Astrocyte (in vitro differentiated cells and primary cell): ENCODE measurements around the gene TMF1. TPM values are rescaled to one million over a fixed set of nuclear protein-coding genes. Genes with fewer than 3 reads are reported as not detected.

Experiments used
- DNase-seq: peaks from one replicate; pipeline ENCODE4 v3.0.0-alpha.2; 2010; ENCODE audit warnings: low read depth
- FAIRE-seq: peaks from 2 replicates; lab custom pipeline; 2011; peaks lifted over from hg19 to GRCh38; lab: Jason Lieb, UNC
- H2AFZ ChIP-seq: 2 replicates; pipeline ENCODE4 v1.6.0; 2012; ENCODE audit warnings: low read depth, low read length, inconsistent platforms
- H3K27ac ChIP-seq: 2 replicates; pipeline ENCODE4 v1.5.1; 2011; ENCODE audit warnings: low read depth, low read length, inconsistent platforms
- H3K27me3 ChIP-seq: 2 replicates; pipeline ENCODE4 v1.6.0; 2011; ENCODE audit warnings: low read length, inconsistent platforms; ENCODE audit not compliant: insufficient read depth
- H3K36me3 ChIP-seq: 2 replicates; pipeline ENCODE4 v1.5.1; 2011; ENCODE audit warnings: low read length, inconsistent platforms; ENCODE audit not compliant: insufficient read depth
- H3K4me1 ChIP-seq: 2 replicates; pipeline ENCODE4 v1.5.1; 2011; ENCODE audit warnings: low read length, inconsistent platforms; ENCODE audit not compliant: insufficient read depth
- H3K4me2 ChIP-seq: 2 replicates; pipeline ENCODE4 v1.6.0; 2012; ENCODE audit warnings: low read length, inconsistent platforms
- H3K4me3 ChIP-seq: 2 replicates; pipeline ENCODE4 v1.5.1; 2011; ENCODE audit warnings: low read depth, mild to moderate bottlenecking, low read length, inconsistent platforms; ENCODE audit not compliant: insufficient read depth
- H3K79me2 ChIP-seq: 2 replicates; pipeline ENCODE4 v1.6.0; 2012; ENCODE audit warnings: mild to moderate bottlenecking, low read length, inconsistent platforms; ENCODE audit not compliant: insufficient read depth
- H3K9ac ChIP-seq: 2 replicates; pipeline ENCODE4 v1.6.0; 2012; ENCODE audit warnings: mild to moderate bottlenecking, low read length, inconsistent platforms
- H3K9me3 ChIP-seq: 2 replicates; pipeline ENCODE4 v1.5.1; 2012; ENCODE audit warnings: low read depth, mild to moderate bottlenecking, low read length, inconsistent platforms; ENCODE audit not compliant: insufficient read depth
- H4K20me1 ChIP-seq: 2 replicates; pipeline ENCODE4 v1.6.0; 2012; ENCODE audit warnings: low read length, inconsistent platforms; ENCODE audit not compliant: insufficient read depth
- H3K27ac Mint-ChIP-seq: one replicate; pipeline ENCODE4 v1.8.0; 2021; ENCODE audit warnings: mild to moderate bottlenecking, mixed read lengths; ENCODE audit not compliant: unreplicated experiment
- H3K27me3 Mint-ChIP-seq: one replicate; pipeline ENCODE4 v1.8.0; 2021; ENCODE audit warnings: low read depth, mixed read lengths; ENCODE audit not compliant: unreplicated experiment
- H3K36me3 Mint-ChIP-seq: one replicate; pipeline ENCODE4 v1.8.0; 2021; ENCODE audit warnings: low read depth, mixed read lengths; ENCODE audit not compliant: unreplicated experiment
- H3K4me1 Mint-ChIP-seq: one replicate; pipeline ENCODE4 v1.8.0; 2021; ENCODE audit warnings: low read depth, mixed read lengths; ENCODE audit not compliant: unreplicated experiment
- H3K4me3 Mint-ChIP-seq: one replicate; pipeline ENCODE4 v1.8.0; 2021; ENCODE audit warnings: mild to moderate bottlenecking, moderate library complexity, mixed read lengths; ENCODE audit not compliant: unreplicated experiment
- H3K9me3 Mint-ChIP-seq: one replicate; pipeline ENCODE4 v1.8.0; 2021; ENCODE audit warnings: mild to moderate bottlenecking, mixed read lengths; ENCODE audit not compliant: unreplicated experiment
- EZH2 ChIP-seq: IDR thresholded peaks from 2 replicates; pipeline ENCODE4 v1.6.1; 2012; ENCODE audit warnings: mild to moderate bottlenecking, low read length, inconsistent platforms; ENCODE audit not compliant: insufficient read depth
- total RNA-seq: library from RNA; stranded (reverse); gene quantifications from 2 replicates; pipeline ENCODE4 v1.2.1, GENCODE V29; 2021
- TF ChIP-seq, protein P1 (sequence below): IDR thresholded peaks from 2 replicates; pipeline ENCODE4 v1.5.1; 2011; ENCODE audit warnings: low read depth, mild to moderate bottlenecking, inconsistent platforms, low read length, moderate library complexity; ENCODE audit not compliant: insufficient read depth

The TMF1 gene
- total RNA-seq, 1 donor from 2014 or later = 46.8 TPM

DNA sequence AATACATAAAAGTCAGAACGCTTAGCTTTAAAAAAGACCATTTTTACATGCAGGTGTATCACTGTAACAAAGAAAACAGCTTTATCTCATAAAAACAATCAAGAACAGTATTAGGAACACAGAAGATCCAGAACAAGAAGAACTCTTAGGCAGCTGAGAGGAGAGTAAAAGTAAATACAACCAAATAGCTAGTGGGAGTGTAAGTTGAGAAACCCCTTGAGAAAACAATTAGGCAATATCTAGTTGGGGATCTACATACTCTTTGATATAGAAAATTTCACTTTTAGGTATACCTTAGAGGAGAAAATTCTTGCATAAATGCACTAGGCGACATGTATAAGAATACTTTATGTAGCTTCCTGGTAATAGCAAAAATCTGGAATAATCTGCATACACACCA, 7.5 kb downstream of the TMF1 start:
- Histone ChIP-seq H3K4me2 (no peak overlapping the region), H3K9ac (no peak overlapping the region), H3K27me3 (no peaks in the 10 kb centered on the region), H3K4me1 (no peaks in the 10 kb centered on the region), H2AFZ (no peak overlapping the region), H3K27ac (no peak overlapping the region), H3K79me2 (peaks cover 51% of the 10 kb centered on the region), H4K20me1 (peaks cover 44% of the 10 kb centered on the region), H3K9me3 (no peaks in the 10 kb centered on the region), H3K4me3 (no peak overlapping the region), H3K36me3 (peaks cover 54% of the 10 kb centered on the region)
- FAIRE-seq (no peak), DNase-seq (no peak)
- H3K4me1 Mint-ChIP-seq = peaks cover 10% of the 10 kb centered on the region
- no peaks in the 10 kb centered on the region for H3K9me3 Mint-ChIP-seq
- no peak for TF ChIP-seq EZH2
- TF ChIP-seq, protein P1, sequence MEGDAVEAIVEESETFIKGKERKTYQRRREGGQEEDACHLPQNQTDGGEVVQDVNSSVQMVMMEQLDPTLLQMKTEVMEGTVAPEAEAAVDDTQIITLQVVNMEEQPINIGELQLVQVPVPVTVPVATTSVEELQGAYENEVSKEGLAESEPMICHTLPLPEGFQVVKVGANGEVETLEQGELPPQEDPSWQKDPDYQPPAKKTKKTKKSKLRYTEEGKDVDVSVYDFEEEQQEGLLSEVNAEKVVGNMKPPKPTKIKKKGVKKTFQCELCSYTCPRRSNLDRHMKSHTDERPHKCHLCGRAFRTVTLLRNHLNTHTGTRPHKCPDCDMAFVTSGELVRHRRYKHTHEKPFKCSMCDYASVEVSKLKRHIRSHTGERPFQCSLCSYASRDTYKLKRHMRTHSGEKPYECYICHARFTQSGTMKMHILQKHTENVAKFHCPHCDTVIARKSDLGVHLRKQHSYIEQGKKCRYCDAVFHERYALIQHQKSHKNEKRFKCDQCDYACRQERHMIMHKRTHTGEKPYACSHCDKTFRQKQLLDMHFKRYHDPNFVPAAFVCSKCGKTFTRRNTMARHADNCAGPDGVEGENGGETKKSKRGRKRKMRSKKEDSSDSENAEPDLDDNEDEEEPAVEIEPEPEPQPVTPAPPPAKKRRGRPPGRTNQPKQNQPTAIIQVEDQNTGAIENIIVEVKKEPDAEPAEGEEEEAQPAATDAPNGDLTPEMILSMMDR = no peak
- H3K36me3 Mint-ChIP-seq = peaks cover 7% of the 10 kb centered on the region
- H3K27ac Mint-ChIP-seq = no peak overlapping the region
- H3K27me3 Mint-ChIP-seq = no peaks in the 10 kb centered on the region
- H3K4me3 Mint-ChIP-seq = no peak overlapping the region

DNA sequence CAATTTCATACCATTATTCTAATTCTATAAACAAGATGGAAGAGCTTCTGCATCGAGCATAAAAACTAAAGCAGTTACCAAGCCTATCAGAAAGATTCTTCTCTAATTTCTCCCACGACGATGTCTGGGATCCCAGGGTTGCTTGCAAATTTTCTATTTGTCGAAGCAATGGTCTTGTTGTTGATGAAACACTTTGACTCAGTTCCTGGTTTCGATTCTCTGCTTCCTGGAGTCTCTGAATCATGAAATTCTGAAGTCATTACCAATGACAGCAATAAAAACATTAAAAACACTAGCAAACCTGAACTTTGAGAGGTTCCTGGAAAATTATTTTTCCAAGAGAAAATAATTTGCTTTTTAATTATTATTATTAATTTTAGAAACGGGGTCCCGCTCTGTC, 18.7 kb downstream of the TMF1 start:
- H3K9ac ChIP-seq = no peak overlapping the region
- no peaks in the 10 kb centered on the region for H3K27me3 ChIP-seq
- peaks cover 19% of the 10 kb centered on the region for H3K79me2 ChIP-seq
- H3K4me1 Mint-ChIP-seq = peaks cover 11% of the 10 kb centered on the region
- H3K27ac Mint-ChIP-seq = peak overlapping the region; percentile 62
- H3K4me3 ChIP-seq = no peak overlapping the region
- H2AFZ ChIP-seq = no peak overlapping the region
- H3K27ac ChIP-seq = peak overlapping the region; percentile 58
- no peak for DNase-seq
- peaks cover 49% of the 10 kb centered on the region for H3K36me3 ChIP-seq
- peaks cover 8% of the 10 kb centered on the region for H3K4me1 ChIP-seq
- peaks cover 18% of the 10 kb centered on the region for H3K36me3 Mint-ChIP-seq
- FAIRE-seq = peak; percentile 52
- H3K9me3 Mint-ChIP-seq = no peaks in the 10 kb centered on the region
- H3K9me3 ChIP-seq = no peaks in the 10 kb centered on the region
- peak overlapping the region; percentile 37 for H3K4me2 ChIP-seq
- no peak overlapping the region for H3K4me3 Mint-ChIP-seq
- TF ChIP-seq EZH2 = no peak
- TF ChIP-seq, protein P1 = no peak
- peaks cover 17% of the 10 kb centered on the region for H4K20me1 ChIP-seq
- H3K27me3 Mint-ChIP-seq = no peaks in the 10 kb centered on the region

DNA sequence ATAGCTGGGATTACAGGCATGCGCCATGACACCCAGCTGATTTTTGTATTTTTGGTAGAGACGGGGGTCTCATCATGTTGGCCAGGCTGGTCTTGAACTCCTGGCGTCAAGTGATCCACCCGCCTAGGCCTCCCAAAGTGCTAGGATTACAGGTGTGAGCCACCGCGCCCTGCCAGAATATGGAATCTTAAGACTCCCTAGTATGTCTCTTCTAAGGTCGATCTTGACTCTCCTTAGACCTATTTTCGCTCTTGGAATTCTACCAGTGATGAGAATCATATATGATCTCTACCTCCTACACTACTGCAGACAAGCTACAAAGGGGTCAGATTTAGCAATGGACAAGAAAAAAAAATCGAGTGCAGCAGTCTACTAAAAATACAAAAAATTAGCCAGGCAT, 19.4 kb downstream of the TMF1 start:
- Histone ChIP-seq H3K9me3 (no peaks in the 10 kb centered on the region), H3K36me3 (peaks cover 45% of the 10 kb centered on the region), H3K79me2 (peaks cover 19% of the 10 kb centered on the region), H2AFZ (no peak overlapping the region), H3K4me3 (no peak overlapping the region), H3K9ac (peak overlapping the region; percentile 25), H3K27me3 (no peaks in the 10 kb centered on the region), H3K27ac (peak overlapping the region; percentile 29), H3K4me1 (peaks cover 8% of the 10 kb centered on the region), H4K20me1 (peaks cover 17% of the 10 kb centered on the region), H3K4me2 (no peak overlapping the region)
- no peak for DNase-seq
- no peak for TF ChIP-seq EZH2
- TF ChIP-seq, protein P1 = no peak
- no peak overlapping the region for H3K4me3 Mint-ChIP-seq
- H3K4me1 Mint-ChIP-seq = peaks cover 11% of the 10 kb centered on the region
- no peaks in the 10 kb centered on the region for H3K9me3 Mint-ChIP-seq
- FAIRE-seq = no peak
- H3K36me3 Mint-ChIP-seq = peaks cover 19% of the 10 kb centered on the region
- peak overlapping the region; percentile 27 for H3K27ac Mint-ChIP-seq
- no peaks in the 10 kb centered on the region for H3K27me3 Mint-ChIP-seq
